Adrenal gland (tissue), 5 donors: ENCODE data around the gene ERC1.

Experiments used
- POLR2A ChIP-seq, 2 donors: fragments of 450-650 bp; IDR thresholded peaks; one replicate each; pipeline ENCODE4 v1.6.1; 2017; ENCODE audit warnings: antibody characterized with exemption in 2 of 2, mild to moderate bottlenecking in 2 of 2, moderate library complexity in 1 of 2
- TF ChIP-seq, protein P1 (sequence below), 6 experiments: fragments of 450-650 bp in 4 of 6; fragments of 200-600 bp in 2 of 6; sonication (generic) in 1 of 6; IDR thresholded peaks; 1 replicate in 5 of 6; 2 replicates in 1 of 6; pipeline versions ENCODE4 v1.5.1 to v1.8.0; 2016 to 2021; ENCODE audit warnings: antibody characterized with exemption in 6 of 6, mild to moderate bottlenecking in 2 of 6, moderate library complexity in 1 of 6
- donor health status: DM: no; HTN: no; CAD: no.

DNA sequence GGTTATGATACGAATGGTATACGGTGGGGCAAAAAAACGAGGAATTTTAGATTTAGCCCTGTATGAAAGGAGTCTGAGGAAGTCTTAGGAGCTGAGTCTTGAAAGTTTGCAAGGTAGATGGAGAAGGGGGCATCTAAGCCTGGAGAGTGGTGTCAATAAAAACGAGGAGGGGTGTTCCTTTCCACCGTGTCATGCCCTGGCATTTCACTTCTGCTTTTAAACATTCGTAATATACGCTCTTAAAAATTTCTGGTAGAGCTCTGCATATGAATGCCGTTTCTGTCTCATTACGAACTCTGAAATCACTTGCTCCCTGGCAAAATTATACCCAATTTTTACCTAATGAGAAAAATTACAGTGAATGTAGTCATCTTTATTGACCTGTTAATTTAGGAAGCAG, 170.2 kb downstream of the ERC1 start:
- no peak for TF ChIP-seq POLR2A (IDR thresholded peaks at IDR 0.05)
- TF ChIP-seq, protein P1, sequence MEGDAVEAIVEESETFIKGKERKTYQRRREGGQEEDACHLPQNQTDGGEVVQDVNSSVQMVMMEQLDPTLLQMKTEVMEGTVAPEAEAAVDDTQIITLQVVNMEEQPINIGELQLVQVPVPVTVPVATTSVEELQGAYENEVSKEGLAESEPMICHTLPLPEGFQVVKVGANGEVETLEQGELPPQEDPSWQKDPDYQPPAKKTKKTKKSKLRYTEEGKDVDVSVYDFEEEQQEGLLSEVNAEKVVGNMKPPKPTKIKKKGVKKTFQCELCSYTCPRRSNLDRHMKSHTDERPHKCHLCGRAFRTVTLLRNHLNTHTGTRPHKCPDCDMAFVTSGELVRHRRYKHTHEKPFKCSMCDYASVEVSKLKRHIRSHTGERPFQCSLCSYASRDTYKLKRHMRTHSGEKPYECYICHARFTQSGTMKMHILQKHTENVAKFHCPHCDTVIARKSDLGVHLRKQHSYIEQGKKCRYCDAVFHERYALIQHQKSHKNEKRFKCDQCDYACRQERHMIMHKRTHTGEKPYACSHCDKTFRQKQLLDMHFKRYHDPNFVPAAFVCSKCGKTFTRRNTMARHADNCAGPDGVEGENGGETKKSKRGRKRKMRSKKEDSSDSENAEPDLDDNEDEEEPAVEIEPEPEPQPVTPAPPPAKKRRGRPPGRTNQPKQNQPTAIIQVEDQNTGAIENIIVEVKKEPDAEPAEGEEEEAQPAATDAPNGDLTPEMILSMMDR (IDR thresholded peaks at IDR 0.05) = no peak
